ENCODE results near the gene TRIM44.

The TRIM44 gene

GRCh38 chr11:35794333-35794732 is 131.8 kb downstream of the TRIM44 start:
- no peak for DNase-seq

GRCh38 chr11:35794850-35795249 is 132.3 kb downstream of the TRIM44 start:
- DNase-seq, result no peak

DNA sequence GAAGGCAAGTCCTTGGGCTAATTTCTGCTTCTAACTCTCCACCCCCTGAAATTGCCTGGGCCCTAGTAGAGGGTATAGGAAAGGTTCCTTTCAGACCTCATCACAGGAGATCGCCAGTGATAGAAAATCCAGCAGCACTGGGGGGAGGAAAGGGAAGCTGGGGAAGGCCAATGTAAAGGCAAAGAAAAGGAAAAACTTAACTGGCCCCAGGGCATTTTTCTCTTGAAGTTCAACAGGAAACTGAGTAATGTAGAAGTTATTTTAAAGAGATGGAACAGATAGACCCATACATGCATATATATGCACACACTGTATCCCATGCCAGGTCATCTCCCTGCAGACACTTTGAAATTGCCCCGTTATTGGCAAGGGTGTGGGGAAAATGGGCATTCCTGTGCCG is 134.0 kb downstream of the TRIM44 start:
- no peak for DNase-seq

GRCh38 chr11:35798423-35798822 is 135.8 kb downstream of the TRIM44 start:
- no peak for DNase-seq

- no peak for DNase-seq
Measured at GRCh38 chr11:35798983-35799382, 136.4 kb downstream of the TRIM44 start.

- no peak for DNase-seq
Measured at GRCh38 chr11:35799655-35800054, 137.1 kb downstream of the TRIM44 start.

GRCh38 chr11:35800970-35801953 is 138.7 kb downstream of the TRIM44 start:
- DNase-seq, result no peak

DNA sequence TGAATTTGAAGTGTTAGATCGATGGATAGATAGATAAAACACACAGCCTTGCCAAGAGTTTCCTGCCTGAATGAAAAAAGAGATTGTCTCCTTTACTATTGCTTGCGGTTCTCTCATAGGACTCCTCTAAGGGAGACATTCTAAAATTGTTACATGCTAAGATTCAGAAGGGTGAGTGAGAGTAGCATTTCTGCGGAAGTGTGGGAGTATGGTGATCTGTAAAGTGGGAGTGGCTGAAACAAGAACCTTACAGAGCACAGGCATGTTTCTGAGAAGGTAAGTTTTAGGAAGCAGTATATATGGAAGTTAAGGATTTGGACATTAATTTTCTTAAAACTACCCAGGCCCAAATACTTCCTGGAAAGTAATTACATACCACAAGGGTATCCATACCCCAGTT is 139.6 kb downstream of the TRIM44 start:
- no peak for DNase-seq

GRCh38 chr11:35802672-35803071 is 140.1 kb downstream of the TRIM44 start:
- no peak for DNase-seq

DNA sequence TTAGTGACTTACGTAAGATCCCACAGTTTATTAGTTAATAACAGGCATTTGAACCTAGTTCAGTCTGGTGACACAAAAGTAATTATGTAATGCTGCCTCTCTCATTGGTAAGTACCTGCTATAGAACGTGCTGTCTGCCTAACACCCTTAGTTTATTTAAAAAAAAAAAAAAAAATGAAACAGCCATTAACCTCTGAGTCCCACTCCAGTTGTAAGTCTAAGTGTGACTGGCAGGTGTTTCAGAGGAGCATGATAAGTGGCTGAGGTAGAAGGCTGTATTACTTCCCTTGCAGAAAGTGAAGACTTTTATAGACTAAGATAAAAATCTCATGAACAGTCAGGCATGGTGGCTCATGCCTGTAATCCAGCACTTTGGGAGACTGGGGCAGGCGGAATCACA is 140.5 kb downstream of the TRIM44 start:
- no peak for DNase-seq

GRCh38 chr11:35804451-35805040 is 142.0 kb downstream of the TRIM44 start:
- no peak for DNase-seq

DNA sequence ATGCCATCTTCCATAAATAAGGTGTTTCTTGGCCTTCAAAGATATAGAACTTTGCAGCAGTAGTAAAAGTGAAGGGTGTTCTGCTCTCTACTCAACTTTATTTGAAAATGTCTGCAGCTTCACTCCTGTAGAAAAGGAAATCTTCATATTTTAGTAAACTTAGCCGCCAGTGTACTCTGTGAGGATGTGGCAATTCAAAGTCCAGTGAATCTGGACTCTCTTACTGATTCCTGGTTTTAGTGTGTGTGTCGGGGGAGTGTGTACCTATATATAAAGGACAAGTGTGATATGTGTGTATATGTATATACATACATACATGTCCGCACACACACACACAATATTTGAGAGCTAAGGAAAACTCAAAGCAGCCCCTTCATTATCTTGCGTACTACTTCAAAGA is 147.0 kb downstream of the TRIM44 start:
- DNase-seq, result no peak

DNA sequence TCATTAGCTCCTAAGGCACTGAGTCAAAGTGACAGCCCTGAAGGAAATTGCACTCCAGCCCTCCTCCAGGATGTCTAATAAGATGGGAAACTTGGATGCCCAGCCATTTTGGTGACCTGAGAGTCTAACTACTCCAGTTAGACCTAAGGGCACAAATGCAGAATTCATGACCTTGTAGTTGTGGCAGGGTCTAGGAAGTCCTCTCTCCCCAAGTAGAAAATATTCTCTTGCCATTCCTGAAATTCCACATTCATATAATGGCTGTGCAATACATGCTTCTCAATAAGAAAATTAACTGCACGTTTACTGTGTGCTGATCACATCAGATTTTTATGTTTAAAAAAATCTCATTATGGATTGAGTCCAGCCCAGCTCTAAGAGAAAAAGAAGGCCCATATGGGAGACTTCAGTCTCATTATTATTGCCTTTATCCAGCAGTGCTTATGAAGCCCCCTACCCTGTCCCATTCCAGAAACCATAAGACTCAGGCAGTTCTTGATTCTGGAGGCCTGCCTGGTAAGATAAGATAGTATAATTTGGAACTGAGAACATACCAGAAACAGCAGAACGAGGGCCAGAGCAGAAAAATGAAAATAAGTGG is 147.6 kb downstream of the TRIM44 start:
- DNase-seq, result no peak

GRCh38 chr11:35811783-35812182 is 149.2 kb downstream of the TRIM44 start:
- no peak for DNase-seq

- DNase-seq, result no peak
Measured at GRCh38 chr11:35812828-35813227, 150.3 kb downstream of the TRIM44 start.

GRCh38 chr11:35814081-35814695 is 151.6 kb downstream of the TRIM44 start:
- no peak for DNase-seq

DNA sequence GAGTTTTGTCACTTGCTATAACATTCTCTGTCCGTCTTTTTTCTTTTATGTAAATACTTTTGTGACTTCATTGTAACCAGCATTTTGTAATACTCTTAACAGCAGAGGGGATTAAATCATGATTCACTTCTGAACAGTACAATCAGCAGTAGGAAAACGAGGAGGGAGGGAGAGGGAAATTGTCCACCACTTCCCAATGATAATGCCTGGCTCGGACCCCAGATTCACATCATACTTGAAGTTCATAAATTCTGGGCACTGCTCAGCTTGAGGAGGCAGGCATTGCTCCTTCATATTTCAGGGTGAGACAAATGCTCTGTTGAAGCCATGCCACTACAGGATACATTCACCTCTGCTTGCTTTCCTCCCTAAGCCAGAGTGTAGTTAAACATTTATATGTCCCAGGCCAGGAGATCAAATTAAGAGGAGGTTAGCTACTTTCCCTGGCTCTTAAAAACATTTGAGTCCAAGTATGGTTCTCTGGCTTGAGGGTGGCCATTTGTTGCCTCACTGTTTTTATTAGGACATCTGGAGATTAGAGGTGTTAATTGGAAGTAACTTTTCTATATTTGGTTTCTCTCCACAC is 152.2 kb downstream of the TRIM44 start:
- no peak for DNase-seq

DNA sequence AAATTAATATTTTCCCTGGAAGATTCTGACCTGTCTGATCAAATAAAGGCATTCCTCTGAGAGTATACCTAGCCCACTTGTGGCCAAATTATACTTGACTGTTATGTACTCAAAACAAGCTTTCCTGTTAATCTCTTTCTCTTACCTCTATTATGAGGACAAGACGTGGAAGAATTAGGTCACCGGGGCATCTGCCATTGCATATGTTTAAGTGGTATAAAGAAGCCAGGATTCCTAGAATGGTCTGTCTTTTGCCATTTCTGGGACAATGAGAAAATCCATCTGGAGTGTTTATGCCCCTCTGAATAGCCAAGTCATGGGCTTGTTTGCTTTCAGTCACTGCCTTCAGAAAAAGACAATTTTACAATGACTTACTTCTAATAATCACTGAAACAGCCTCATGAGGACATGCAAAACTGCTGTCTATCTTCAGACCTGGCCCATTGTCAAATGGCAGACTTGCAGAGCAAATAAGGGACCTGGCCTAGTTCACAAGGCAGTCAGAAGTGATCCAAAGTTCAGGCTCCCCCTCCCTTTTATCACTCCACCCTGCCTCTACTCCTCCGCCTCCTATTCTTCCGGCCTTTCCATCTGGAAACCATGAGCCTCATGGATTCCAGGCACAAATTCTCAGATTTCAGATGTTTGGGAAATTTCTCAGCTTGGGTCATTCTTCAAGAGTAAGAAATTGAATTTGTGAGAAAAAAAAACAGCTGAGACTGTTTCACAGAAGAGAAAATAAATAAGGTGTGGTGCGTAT is 153.2 kb downstream of the TRIM44 start:
- no peak for DNase-seq

DNA sequence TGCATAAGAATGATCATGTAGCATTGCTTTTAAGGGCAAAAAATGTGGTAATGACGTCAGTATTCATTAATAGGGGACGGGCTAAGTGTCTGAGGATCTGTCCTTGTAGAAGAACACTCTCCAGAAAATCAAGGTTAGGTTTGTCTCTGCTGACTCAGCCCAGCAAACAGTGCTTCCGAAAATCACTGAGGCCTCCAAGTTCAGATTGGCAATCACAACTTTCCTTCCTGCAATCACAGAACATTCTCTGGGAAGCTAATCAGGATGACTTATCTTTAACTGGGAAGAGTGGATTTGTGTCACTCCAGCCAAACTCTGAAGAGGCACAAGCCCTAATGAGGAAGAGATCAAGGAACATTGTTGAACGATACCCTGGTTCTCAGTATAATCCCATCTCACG is 158.0 kb downstream of the TRIM44 start:
- no peak for DNase-seq

DNA sequence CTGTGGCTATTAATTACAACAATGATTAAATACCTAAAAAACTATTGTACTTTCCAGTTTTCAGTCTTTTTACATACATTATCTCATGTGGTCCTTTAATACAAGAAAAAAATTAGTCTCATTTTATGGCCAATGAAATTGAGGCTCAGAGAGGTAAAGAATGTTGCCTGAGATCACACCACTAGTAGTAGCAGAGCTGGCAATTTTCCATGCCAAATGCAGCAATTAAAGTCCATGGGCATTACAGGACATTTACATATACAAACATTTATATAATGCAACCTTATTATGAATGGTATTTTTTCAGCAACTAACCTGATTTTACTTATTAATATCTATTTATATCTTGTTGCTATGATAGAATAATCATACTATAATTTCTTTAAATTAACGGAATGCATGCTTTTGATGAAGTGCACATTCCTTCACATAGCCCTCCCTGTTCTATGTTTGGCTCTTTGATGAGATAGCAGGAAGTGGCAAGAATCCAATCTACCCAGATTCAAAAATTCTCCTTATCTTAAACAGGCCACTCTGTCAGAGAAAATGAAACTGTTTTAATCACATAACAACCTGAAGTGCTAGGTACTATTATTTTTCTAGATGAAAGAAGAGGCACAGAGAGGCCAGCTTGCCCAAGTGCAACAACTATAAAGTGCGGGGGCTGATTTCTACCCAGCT is 160.4 kb downstream of the TRIM44 start:
- no peak for DNase-seq

DNA sequence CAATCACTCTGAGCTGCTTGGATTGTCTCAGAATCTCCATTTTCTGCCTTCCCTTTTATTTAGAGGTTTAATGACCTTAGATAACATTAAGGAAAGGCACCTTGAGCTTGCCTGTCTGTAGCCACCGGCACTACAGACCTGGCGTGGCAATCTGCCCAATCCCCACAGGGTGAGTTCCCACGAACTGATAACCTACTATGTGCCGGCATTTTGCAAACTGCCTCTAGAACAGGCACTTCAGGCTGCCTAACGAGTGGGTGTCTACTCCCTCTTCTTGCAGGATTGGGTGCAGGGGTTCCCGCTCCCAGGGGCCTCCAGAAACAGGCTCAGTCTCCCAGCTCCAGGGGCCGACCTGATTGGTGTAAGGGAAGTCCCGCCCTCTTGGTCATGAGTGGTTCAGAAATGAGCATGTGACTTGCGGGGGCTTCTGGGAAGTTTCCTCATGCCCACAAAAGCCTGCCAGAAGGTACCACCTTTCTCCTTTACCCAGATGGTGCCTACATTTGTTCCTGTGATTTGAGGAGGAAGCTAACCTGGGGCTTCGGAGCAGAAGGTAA is 161.2 kb downstream of the TRIM44 start:
- DNase-seq, result no peak
